Smooth muscle cell (in vitro differentiated cells): Measurements from ENCODE around the gene GMDS. TPM values are rescaled to one million over a fixed set of nuclear protein-coding genes. Genes with fewer than 3 reads are reported as not detected.

Experiments used
- DNase-seq: peaks from one replicate; lab custom pipeline; 2025; ENCODE audit not compliant: unreplicated experiment; lab: John Stamatoyannopoulos, UW
- H2AFZ ChIP-seq: fragments of 200-600 bp; sonication (generic); 2 replicates; pipeline ENCODE4 v1.6.0; 2016; ENCODE audit warnings: antibody characterized with exemption, low read depth, mild to moderate bottlenecking
- H3F3A ChIP-seq: fragments of 200-600 bp; sonication (generic); 2 replicates; pipeline ENCODE4 v1.6.0; 2017; ENCODE audit warnings: antibody characterized with exemption, low read depth
- H3K27ac ChIP-seq: fragments of 200-600 bp; sonication (generic); 2 replicates; pipeline ENCODE4 v1.5.1; 2016; ENCODE audit warnings: low read depth, mild to moderate bottlenecking
- H3K27me3 ChIP-seq: fragments of 200-600 bp; sonication (generic); 2 replicates; pipeline ENCODE4 v1.6.1; 2016; ENCODE audit warnings: low read depth, mild to moderate bottlenecking
- H3K36me3 ChIP-seq: fragments of 200-600 bp; sonication (generic); 2 replicates; pipeline ENCODE4 v1.5.1; 2016; ENCODE audit warnings: low read depth
- H3K4me1 ChIP-seq: fragments of 200-600 bp; sonication (generic); 2 replicates; pipeline ENCODE4 v1.5.1; 2016; ENCODE audit warnings: low read depth
- H3K4me2 ChIP-seq: fragments of 200-600 bp; sonication (generic); 2 replicates; pipeline ENCODE4 v1.6.0; 2016; ENCODE audit warnings: mild to moderate bottlenecking
- H3K4me3 ChIP-seq: fragments of 200-600 bp; sonication (generic); 2 replicates; pipeline ENCODE4 v1.5.1; 2016; ENCODE audit warnings: mild to moderate bottlenecking
- H3K79me2 ChIP-seq: fragments of 200-600 bp; sonication (generic); 2 replicates; pipeline ENCODE4 v1.6.0; 2016; ENCODE audit warnings: low read depth, mild to moderate bottlenecking
- H3K9ac ChIP-seq: fragments of 200-600 bp; sonication (generic); 2 replicates; pipeline ENCODE4 v1.6.0; 2016; ENCODE audit warnings: low read depth
- H3K9me3 ChIP-seq: fragments of 200-600 bp; sonication (generic); replicated peaks from 2 replicates; pipeline ENCODE4 v1.5.1; 2016; ENCODE audit warnings: low read depth
- H4K20me1 ChIP-seq: fragments of 200-600 bp; sonication (generic); 2 replicates; pipeline ENCODE4 v1.6.0; 2016; ENCODE audit warnings: low read depth
- CTCF ChIP-seq: fragments of 200-600 bp; sonication (generic); IDR thresholded peaks from 2 replicates; pipeline ENCODE4 v1.5.1; 2017; ENCODE audit warnings: borderline replicate concordance, mild to moderate bottlenecking, antibody characterized with exemption; ENCODE audit not compliant: insufficient read depth, poor library complexity, severe bottlenecking
- WGBS: methylation state at CpG from one replicate; pipeline ENCODE4 v1.1.7; 2016; ENCODE audit warnings: low lambda C conversion rate; 5-methylcytosine and 5-hydroxymethylcytosine counted together
- polyA plus RNA-seq: library from polyadenylated mRNA; unstranded; fragments of >200 nt; fragmentation: Nextera tagmentation; extraction: Ambion mirVana; gene quantifications from 2 replicates; pipeline ENCODE4 v1.2.1, GENCODE V29; 2016
- total RNA-seq: library from RNA; depleted of rRNA; stranded (reverse); fragments of >200 nt; gene quantifications from 2 replicates; pipeline ENCODE4 v1.2.3, GENCODE V29; 2014

The GMDS gene
- total and polyA plus RNA-seq, 2 experiments from 2014 or later = 3.7 to 8.5 TPM

GRCh38 chr6:2254747-2255146 lies 9.3 kb upstream of the GMDS start:
- Histone ChIP-seq H3K4me1 (no peaks in the 10 kb centered on the region), H3K27me3 (no peaks in the 10 kb centered on the region), H3K4me3 (no peak overlapping the region), H3K27ac (no peak overlapping the region), H3F3A (no peaks in the 10 kb centered on the region), H2AFZ (no peak overlapping the region), H3K9ac (no peak overlapping the region), H3K79me2 (no peaks in the 10 kb centered on the region), H3K4me2 (no peak overlapping the region), H4K20me1 (no peaks in the 10 kb centered on the region), H3K36me3 (no peaks in the 10 kb centered on the region), H3K9me3 (no peaks in the 10 kb centered on the region)
- 97% methylated on average over 3 of the region's 3 CpGs for WGBS
- no peak for TF ChIP-seq CTCF
- no peak for DNase-seq

GRCh38 chr6:2249126-2249525 lies 3.7 kb upstream of the GMDS start:
- H3K4me1 ChIP-seq = peaks cover 4% of the 10 kb centered on the region
- H3K4me2 ChIP-seq = no peak overlapping the region
- no peak overlapping the region for H3K4me3 ChIP-seq
- no peaks in the 10 kb centered on the region for H4K20me1 ChIP-seq
- DNase-seq = no peak
- H3K36me3 ChIP-seq = no peaks in the 10 kb centered on the region
- H3K9me3 ChIP-seq = no peaks in the 10 kb centered on the region
- 89% methylated on average over 7 of the region's 7 CpGs for WGBS
- H3K27ac ChIP-seq = no peak overlapping the region
- no peaks in the 10 kb centered on the region for H3K79me2 ChIP-seq
- no peak overlapping the region for H2AFZ ChIP-seq
- TF ChIP-seq CTCF = no peak
- no peaks in the 10 kb centered on the region for H3K27me3 ChIP-seq
- no peak overlapping the region for H3K9ac ChIP-seq
- H3F3A ChIP-seq = no peaks in the 10 kb centered on the region

- no peak for DNase-seq
- Histone ChIP-seq H3K27me3 (no peaks in the 10 kb centered on the region), H3K27ac (no peak overlapping the region), H3K4me3 (no peak overlapping the region), H3F3A (no peaks in the 10 kb centered on the region), H3K9me3 (no peaks in the 10 kb centered on the region), H3K4me1 (peaks cover 4% of the 10 kb centered on the region), H4K20me1 (no peaks in the 10 kb centered on the region), H2AFZ (no peak overlapping the region), H3K79me2 (no peaks in the 10 kb centered on the region), H3K36me3 (no peaks in the 10 kb centered on the region), H3K9ac (no peak overlapping the region), H3K4me2 (no peak overlapping the region)
- WGBS = 94% methylated on average over 5 of the region's 5 CpGs
- TF ChIP-seq CTCF = no peak
These were observed 2.3 kb upstream of the GMDS start for GRCh38 chr6:2247664-2248063.
